Right lobe of liver (tissue), 4 donors: ENCODE results near the gene RUNX2.

Source experiments
- POLR2A ChIP-seq: fragments of 450-650 bp; IDR thresholded peaks from one replicate; pipeline ENCODE4 v1.6.1; 2017; ENCODE audit warnings: antibody characterized with exemption, mild to moderate bottlenecking
- TF ChIP-seq, protein P1 (sequence below), 4 donors: fragments of 200-600 bp in 3 of 4; fragments of 450-650 bp in 1 of 4; IDR thresholded peaks; one replicate each; pipeline versions ENCODE4 v1.5.1 to v1.8.0; 2016 to 2022; ENCODE audit warnings: antibody characterized with exemption in 4 of 4, mild to moderate bottlenecking in 2 of 4
- donor health status: DM: no; HTN: no; CAD: no.
- donor health status: DM: no; HTN: no; CAD: no.
- donor health status: DM: no; HTN: yes; CAD: no.

DNA sequence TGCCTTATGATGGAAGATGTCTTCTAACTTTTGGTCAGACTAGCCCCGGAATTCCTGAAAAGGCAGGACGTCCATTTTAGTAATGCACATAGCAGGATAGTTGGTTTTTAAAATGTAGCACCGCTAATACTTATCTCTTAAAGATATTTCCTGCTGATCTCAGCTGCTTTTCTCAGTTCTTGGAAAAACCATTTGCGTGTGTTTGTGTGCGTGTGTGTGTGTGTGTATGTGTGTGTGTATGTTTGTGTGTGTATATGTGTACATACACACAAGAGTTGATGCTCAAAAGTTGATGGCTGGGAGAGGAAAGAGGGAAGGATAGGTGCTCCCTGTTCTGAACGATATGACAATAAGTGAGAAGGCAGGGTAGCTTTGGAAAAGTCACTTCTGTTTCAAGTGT is 111.3 kb downstream of the RUNX2 start:
- TF ChIP-seq, protein P1, sequence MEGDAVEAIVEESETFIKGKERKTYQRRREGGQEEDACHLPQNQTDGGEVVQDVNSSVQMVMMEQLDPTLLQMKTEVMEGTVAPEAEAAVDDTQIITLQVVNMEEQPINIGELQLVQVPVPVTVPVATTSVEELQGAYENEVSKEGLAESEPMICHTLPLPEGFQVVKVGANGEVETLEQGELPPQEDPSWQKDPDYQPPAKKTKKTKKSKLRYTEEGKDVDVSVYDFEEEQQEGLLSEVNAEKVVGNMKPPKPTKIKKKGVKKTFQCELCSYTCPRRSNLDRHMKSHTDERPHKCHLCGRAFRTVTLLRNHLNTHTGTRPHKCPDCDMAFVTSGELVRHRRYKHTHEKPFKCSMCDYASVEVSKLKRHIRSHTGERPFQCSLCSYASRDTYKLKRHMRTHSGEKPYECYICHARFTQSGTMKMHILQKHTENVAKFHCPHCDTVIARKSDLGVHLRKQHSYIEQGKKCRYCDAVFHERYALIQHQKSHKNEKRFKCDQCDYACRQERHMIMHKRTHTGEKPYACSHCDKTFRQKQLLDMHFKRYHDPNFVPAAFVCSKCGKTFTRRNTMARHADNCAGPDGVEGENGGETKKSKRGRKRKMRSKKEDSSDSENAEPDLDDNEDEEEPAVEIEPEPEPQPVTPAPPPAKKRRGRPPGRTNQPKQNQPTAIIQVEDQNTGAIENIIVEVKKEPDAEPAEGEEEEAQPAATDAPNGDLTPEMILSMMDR (IDR thresholded peaks at IDR 0.05), result no peak
- no peak for TF ChIP-seq POLR2A
